A549 (cell line): ENCODE data around the gene PDLIM5. TPM values are rescaled to one million over a fixed set of nuclear protein-coding genes. Genes with fewer than 3 reads are reported as not detected.

Source experiments
- ATAC-seq, 2 experiments: fragments of 200-7000 bp in 1 of 2; fragments of >200 bp in 1 of 2; cut with Nextera tagmentation in 1 of 2; cut with Tn5 transposase in 1 of 2; 3 replicates each; pipeline versions ENCODE4 v1.8.0 to v1.9.1; 2018 to 2020; ENCODE audit warnings: mild to moderate bottlenecking in 1 of 2, moderate library complexity in 1 of 2
- CTCF ChIA-PET: fragments of 300-600 bp; sonication (Branson Sonifier 250); formaldehyde crosslinking; extraction: SDS; loops from one replicate; lab custom pipeline; 2021; ENCODE audit warnings: antibody characterized with exemption, inconsistent platforms; lab: Yijun Ruan, JAX
- POLR2A ChIA-PET: fragments of 350-600 bp; formaldehyde crosslinking; extraction: SDS; loops from one replicate; lab custom pipeline; 2021; ENCODE audit warnings: antibody characterized with exemption, inconsistent platforms; lab: Yijun Ruan, JAX
- DNase-seq, 2 experiments: peaks; one replicate each; pipeline versions ENCODE4 v3.0.0 to v3.0.0-alpha.2; 2011 to 2016; ENCODE audit warnings: low read depth in 1 of 2, low spot score in 1 of 2
- FAIRE-seq: peaks from 2 replicates; lab custom pipeline; 2011; peaks lifted over from hg19 to GRCh38; lab: Jason Lieb, UNC
- H3K27ac ChIP-seq, 2 experiments: fragments of >200 bp; sonication (Bioruptor Twin); formaldehyde crosslinking; 3 replicates each; pipeline ENCODE4 v1.5.1; 2016 to 2017
- H3K4me1 ChIP-seq: fragments of >200 bp; sonication (Bioruptor Twin); formaldehyde crosslinking; 3 replicates; pipeline ENCODE4 v1.6.1; 2016
- H3K4me2 ChIP-seq: fragments of >200 bp; sonication (Bioruptor Twin); formaldehyde crosslinking; 3 replicates; pipeline ENCODE4 v1.6.1; 2016
- H3K4me3 ChIP-seq: fragments of >200 bp; sonication (Bioruptor Twin); formaldehyde crosslinking; 3 replicates; pipeline ENCODE4 v1.5.1; 2016
- H3K9me3 ChIP-seq: fragments of >200 bp; sonication (Bioruptor Twin); formaldehyde crosslinking; 3 replicates; pipeline ENCODE4 v1.6.1; 2016
- CEBPB ChIP-seq, 2 experiments: fragments of >200 bp in 1 of 2; sonication (Bioruptor Twin) in 1 of 2; formaldehyde crosslinking in 1 of 2; IDR thresholded peaks; 2 replicates each; pipeline ENCODE4 v1.6.1; 2012 to 2016
- CHD2 ChIP-seq: fragments of 150-350 bp; IDR thresholded peaks from 2 replicates; pipeline ENCODE4 v1.6.1; 2014; ENCODE audit warnings: low read length; ENCODE audit not compliant: partially characterized antibody
- CHD4 ChIP-seq: fragments of 200-600 bp; sonication (generic); IDR thresholded peaks from 2 replicates; pipeline ENCODE4 v1.6.1; 2016; ENCODE audit warnings: antibody characterized with exemption, mild to moderate bottlenecking, borderline replicate concordance
- EHF ChIP-seq: fragments of 250-450 bp; sonication (Bioruptor Pico); IDR thresholded peaks from 2 replicates; pipeline ENCODE4 v1.5.0; 2020; ENCODE audit warnings: mild to moderate bottlenecking
- EP300 ChIP-seq, 2 experiments: fragments of >200 bp; sonication (Bioruptor Twin); formaldehyde crosslinking; IDR thresholded peaks; 2 replicates in 1 of 2; 3 replicates in 1 of 2; pipeline ENCODE4 v1.6.1; 2016 to 2017
- FOSL2 ChIP-seq, 2 experiments: fragments of 450-650 bp in 1 of 2; fragments of >200 bp in 1 of 2; sonication (Bioruptor Twin) in 1 of 2; formaldehyde crosslinking; IDR thresholded peaks; 2 replicates each; pipeline versions ENCODE4 v1.5.0 to v1.6.1; 2016 to 2020; ENCODE audit warnings: mild to moderate bottlenecking in 1 of 2, moderate library complexity in 1 of 2
- GATA3 ChIP-seq: IDR thresholded peaks from 2 replicates; pipeline ENCODE4 v1.6.1; 2012; ENCODE audit warnings: borderline replicate concordance
- HDAC2 ChIP-seq: fragments of 200-600 bp; sonication (generic); IDR thresholded peaks from 2 replicates; pipeline ENCODE4 v1.6.1; 2016
- HEYL ChIP-seq: fragments of 250-450 bp; sonication (Bioruptor Pico); IDR thresholded peaks from 2 replicates; pipeline ENCODE4 v1.8.0; 2021; ENCODE audit warnings: mild to moderate bottlenecking, moderate library complexity
- HOXA7 ChIP-seq: fragments of 250-450 bp; sonication (Bioruptor Pico); IDR thresholded peaks from 2 replicates; pipeline ENCODE4 v1.5.0; 2020; ENCODE audit warnings: mild to moderate bottlenecking, moderate library complexity
- HOXB13 ChIP-seq: fragments of 250-450 bp; sonication (Bioruptor Pico); IDR thresholded peaks from 2 replicates; pipeline ENCODE4 v1.5.0; 2020; ENCODE audit warnings: low read depth, mild to moderate bottlenecking, moderate library complexity
- HOXB5 ChIP-seq: fragments of 250-450 bp; sonication (Bioruptor Pico); IDR thresholded peaks from 2 replicates; pipeline ENCODE4 v1.5.0; 2020; ENCODE audit warnings: mild to moderate bottlenecking, moderate library complexity
- JUN ChIP-seq, 2 experiments: fragments of >200 bp; sonication (Bioruptor Twin); formaldehyde crosslinking; IDR thresholded peaks; 2 replicates in 1 of 2; 3 replicates in 1 of 2; pipeline ENCODE4 v1.6.1; 2016 to 2017
- JUNB ChIP-seq: fragments of >200 bp; sonication (Bioruptor Twin); formaldehyde crosslinking; IDR thresholded peaks from 2 replicates; pipeline ENCODE4 v1.6.1; 2016
- MAFK ChIP-seq: fragments of 450-650 bp; IDR thresholded peaks from 2 replicates; pipeline ENCODE4 v1.6.1; 2014; ENCODE audit not compliant: partially characterized antibody
- MYC ChIP-seq: IDR thresholded peaks from 2 replicates; pipeline ENCODE4 v1.6.1; 2012; ENCODE audit warnings: mild to moderate bottlenecking, inconsistent platforms, low read length, improper control_type of control experiment, borderline replicate concordance
- NFE2L2 ChIP-seq: fragments of 150-350 bp; conservative IDR thresholded peaks from 2 replicates; pipeline ENCODE4 v1.6.1; 2014; ENCODE audit warnings: low read length
- PHF8 ChIP-seq: fragments of 200-600 bp; sonication (generic); IDR thresholded peaks from 2 replicates; pipeline ENCODE4 v1.6.1; 2016; ENCODE audit warnings: low read depth, mild to moderate bottlenecking, antibody characterized with exemption, moderate library complexity, borderline replicate concordance
- POLR2AphosphoS2 ChIP-seq: conservative IDR thresholded peaks from 2 replicates; pipeline ENCODE4 v1.6.1; 2012; ENCODE audit warnings: low read length, improper control_type of control experiment, inconsistent platforms
- RARB ChIP-seq: fragments of 250-450 bp; sonication (Bioruptor Pico); IDR thresholded peaks from 2 replicates; pipeline ENCODE4 v1.8.0; 2021; ENCODE audit warnings: mild to moderate bottlenecking, moderate library complexity
- SMC3 ChIP-seq: fragments of >200 bp; sonication (Bioruptor Twin); formaldehyde crosslinking; IDR thresholded peaks from 3 replicates; pipeline ENCODE4 v1.6.1; 2018; ENCODE audit warnings: inconsistent platforms
- TFCP2L1 ChIP-seq: fragments of 250-450 bp; sonication (Bioruptor Pico); IDR thresholded peaks from 2 replicates; pipeline ENCODE4 v1.5.0; 2021; ENCODE audit warnings: mild to moderate bottlenecking
- ZC3H11A ChIP-seq: fragments of 450-650 bp; IDR thresholded peaks from 2 replicates; pipeline ENCODE4 v1.6.1; 2014; ENCODE audit warnings: antibody characterized with exemption, mild to moderate bottlenecking
- ZFP36 ChIP-seq: fragments of 450-650 bp; IDR thresholded peaks from 2 replicates; pipeline ENCODE4 v1.6.1; 2014; ENCODE audit warnings: borderline replicate concordance; ENCODE audit not compliant: partially characterized antibody
- WGBS: methylation state at CpG from one replicate; pipeline ENCODE4 v1.1.6; 2017; ENCODE audit errors: missing lambda C conversion rate; 5-methylcytosine and 5-hydroxymethylcytosine counted together
- polyA plus RNA-seq, 4 experiments: library from polyadenylated mRNA; depleted of rRNA in 3 of 4; stranded (reverse); fragments of >200 nt; fragmentation: RNase III in 1 of 4; extraction: RNeasy Plus Mini Kit Qiagen cat#74134 plus additional on column Dnase treatment in 1 of 4; gene quantifications; 2 replicates in 3 of 4; 3 replicates in 1 of 4; pipeline ENCODE4 v1.2.3, GENCODE V29; 2011 to 2017
- TF ChIP-seq, protein P1 (sequence below): fragments of >200 bp; sonication (Bioruptor Twin); formaldehyde crosslinking; IDR thresholded peaks from 3 replicates; pipeline ENCODE4 v1.6.1; 2016
- TF ChIP-seq, protein P2 (sequence below): fragments of >200 bp; sonication (Bioruptor Twin); formaldehyde crosslinking; IDR thresholded peaks from 2 replicates; pipeline ENCODE4 v1.6.1; 2016
- TF ChIP-seq, protein P3 (sequence below): fragments of >200 bp; sonication (Bioruptor Twin); formaldehyde crosslinking; IDR thresholded peaks from 3 replicates; pipeline ENCODE4 v1.5.1; 2016
- TF ChIP-seq, protein P4 (sequence below): IDR thresholded peaks from 2 replicates; pipeline ENCODE4 v1.6.1; 2012
- TF ChIP-seq, protein P5 (sequence below): fragments of 450-650 bp; IDR thresholded peaks from 2 replicates; pipeline ENCODE4 v1.6.1; 2014; ENCODE audit warnings: antibody characterized with exemption

The PDLIM5 gene
- polyA plus RNA-seq, 2 of the 4 experiments (the other 2 are of a cell fraction), result 54.2 to 242 TPM

DNA sequence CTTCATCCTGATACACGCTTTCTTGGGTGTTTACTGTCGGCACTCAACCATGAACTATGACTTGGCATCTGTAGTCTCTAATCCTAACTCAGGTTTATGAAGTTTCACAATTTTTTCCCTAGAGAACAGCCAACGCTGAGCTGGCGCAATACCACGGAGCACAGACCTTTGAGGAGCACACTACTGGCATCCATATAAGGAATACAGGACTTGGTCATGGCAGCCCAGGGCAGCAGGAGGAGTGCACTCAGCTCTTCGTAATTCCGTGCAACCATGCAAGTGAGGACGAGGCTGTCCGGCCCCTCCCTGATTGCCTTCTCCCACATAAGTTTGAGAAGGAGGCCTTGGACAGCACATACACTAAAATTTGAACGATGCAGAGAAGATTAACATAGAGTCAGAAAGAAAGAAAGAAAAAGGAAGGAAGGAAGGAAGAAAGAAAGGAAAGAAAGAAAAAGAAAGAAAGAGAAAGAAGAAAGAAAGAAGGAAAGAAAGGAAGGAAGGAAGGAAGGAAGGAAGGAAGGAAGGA is 41.0 kb upstream of the PDLIM5 start:
- H3K27ac ChIP-seq, result peak overlapping the region; percentile 79 to 88
- under 1% methylated on average over 10 of the region's 10 CpGs for WGBS
- POLR2A ChIA-PET, result interaction anchor here (1.1 kb wide), 1 partner anchor 42 kb away, joined by 5 read pairs; no protein-coding TSS in a partner anchor
- no peak overlapping the region for H3K4me3 ChIP-seq
- H3K9me3 ChIP-seq, result no peaks in the 10 kb centered on the region
- DNase-seq (peak; percentile 35 to 95), FAIRE-seq (no peak), ATAC-seq (peak; percentile 99 to 100)
- H3K4me1 ChIP-seq, result peaks cover 62% of the 10 kb centered on the region
- CTCF ChIA-PET, result no interaction called here
- peak overlapping the region; percentile 75 for H3K4me2 ChIP-seq
- TF ChIP-seq JUN (IDR thresholded peaks at IDR 0.05) (peak in 1 of 2 experiments; percentile 66; a peak in 1 of 5 replicates), EHF (no peak), GATA3 (peak; percentile 45; the same call in 1 of the 2 replicates), HDAC2 (no peak), ZC3H11A (no peak), SMC3 (0 out of 3 replicates have a peak, but pooled peaks have one; percentile 35), CHD4 (no peak), HOXB13 (CRISPR knock-in tag) (no peak; the same call in 1 of the 2 replicates), EP300 (IDR thresholded peaks at IDR 0.05) (peak; percentile 43 to 65; a peak in 2 of 5 replicates), CEBPB (IDR thresholded peaks at IDR 0.05) (peak; percentile 87 to 96), POLR2AphosphoS2 (no peak), NFE2L2 (peak; percentile 45), HOXA7 (CRISPR knock-in tag) (no peak), HOXB5 (CRISPR knock-in tag) (no peak), MYC (no peak), ZFP36 (no peak), JUNB (no peak), RARB (CRISPR knock-in tag) (no peak), TFCP2L1 (CRISPR knock-in tag) (no peak), PHF8 (no peak), FOSL2 (IDR thresholded peaks at IDR 0.05) (no peak), FOSL2 (CRISPR knock-in tag; IDR thresholded peaks at IDR 0.05) (peak; percentile 36; the same call in 1 of the 2 replicates), HEYL (CRISPR knock-in tag) (no peak), CHD2 (no peak), MAFK (peak; percentile 83)
- TF ChIP-seq, protein P1, sequence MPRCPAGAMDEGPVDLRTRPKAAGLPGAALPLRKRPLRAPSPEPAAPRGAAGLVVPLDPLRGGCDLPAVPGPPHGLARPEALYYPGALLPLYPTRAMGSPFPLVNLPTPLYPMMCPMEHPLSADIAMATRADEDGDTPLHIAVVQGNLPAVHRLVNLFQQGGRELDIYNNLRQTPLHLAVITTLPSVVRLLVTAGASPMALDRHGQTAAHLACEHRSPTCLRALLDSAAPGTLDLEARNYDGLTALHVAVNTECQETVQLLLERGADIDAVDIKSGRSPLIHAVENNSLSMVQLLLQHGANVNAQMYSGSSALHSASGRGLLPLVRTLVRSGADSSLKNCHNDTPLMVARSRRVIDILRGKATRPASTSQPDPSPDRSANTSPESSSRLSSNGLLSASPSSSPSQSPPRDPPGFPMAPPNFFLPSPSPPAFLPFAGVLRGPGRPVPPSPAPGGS, result 0 out of 3 replicates have a peak, but pooled peaks have one; percentile 25
- TF ChIP-seq, protein P2, sequence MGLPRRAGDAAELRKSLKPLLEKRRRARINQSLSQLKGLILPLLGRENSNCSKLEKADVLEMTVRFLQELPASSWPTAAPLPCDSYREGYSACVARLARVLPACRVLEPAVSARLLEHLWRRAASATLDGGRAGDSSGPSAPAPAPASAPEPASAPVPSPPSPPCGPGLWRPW, result peak; percentile 68
- TF ChIP-seq, protein P3, sequence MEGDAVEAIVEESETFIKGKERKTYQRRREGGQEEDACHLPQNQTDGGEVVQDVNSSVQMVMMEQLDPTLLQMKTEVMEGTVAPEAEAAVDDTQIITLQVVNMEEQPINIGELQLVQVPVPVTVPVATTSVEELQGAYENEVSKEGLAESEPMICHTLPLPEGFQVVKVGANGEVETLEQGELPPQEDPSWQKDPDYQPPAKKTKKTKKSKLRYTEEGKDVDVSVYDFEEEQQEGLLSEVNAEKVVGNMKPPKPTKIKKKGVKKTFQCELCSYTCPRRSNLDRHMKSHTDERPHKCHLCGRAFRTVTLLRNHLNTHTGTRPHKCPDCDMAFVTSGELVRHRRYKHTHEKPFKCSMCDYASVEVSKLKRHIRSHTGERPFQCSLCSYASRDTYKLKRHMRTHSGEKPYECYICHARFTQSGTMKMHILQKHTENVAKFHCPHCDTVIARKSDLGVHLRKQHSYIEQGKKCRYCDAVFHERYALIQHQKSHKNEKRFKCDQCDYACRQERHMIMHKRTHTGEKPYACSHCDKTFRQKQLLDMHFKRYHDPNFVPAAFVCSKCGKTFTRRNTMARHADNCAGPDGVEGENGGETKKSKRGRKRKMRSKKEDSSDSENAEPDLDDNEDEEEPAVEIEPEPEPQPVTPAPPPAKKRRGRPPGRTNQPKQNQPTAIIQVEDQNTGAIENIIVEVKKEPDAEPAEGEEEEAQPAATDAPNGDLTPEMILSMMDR, result no peak
- TF ChIP-seq, protein P4, sequence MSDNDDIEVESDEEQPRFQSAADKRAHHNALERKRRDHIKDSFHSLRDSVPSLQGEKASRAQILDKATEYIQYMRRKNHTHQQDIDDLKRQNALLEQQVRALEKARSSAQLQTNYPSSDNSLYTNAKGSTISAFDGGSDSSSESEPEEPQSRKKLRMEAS, result peak; percentile 81
- TF ChIP-seq, protein P5, sequence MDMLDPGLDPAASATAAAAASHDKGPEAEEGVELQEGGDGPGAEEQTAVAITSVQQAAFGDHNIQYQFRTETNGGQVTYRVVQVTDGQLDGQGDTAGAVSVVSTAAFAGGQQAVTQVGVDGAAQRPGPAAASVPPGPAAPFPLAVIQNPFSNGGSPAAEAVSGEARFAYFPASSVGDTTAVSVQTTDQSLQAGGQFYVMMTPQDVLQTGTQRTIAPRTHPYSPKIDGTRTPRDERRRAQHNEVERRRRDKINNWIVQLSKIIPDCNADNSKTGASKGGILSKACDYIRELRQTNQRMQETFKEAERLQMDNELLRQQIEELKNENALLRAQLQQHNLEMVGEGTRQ, result no peak
